Astrocyte of the hippocampus (primary cell): ENCODE data around the gene NMNAT1.
"Not testable (repeated sequence)": the region's sequence is repeated elsewhere in the genome, so short reads cannot be mapped to it uniquely, and the experiment has no call there.

ENCODE experiments used
- DNase-seq: peaks from one replicate; pipeline ENCODE4 v3.0.0; 2011; ENCODE audit warnings: low read depth, low spot score

Gene NMNAT1

GRCh38 chr1:9920606-9921005 lies 22.7 kb upstream of the NMNAT1 start:
- no peak for DNase-seq

GRCh38 chr1:9922342-9922741 lies 20.9 kb upstream of the NMNAT1 start:
- peak; percentile 36 for DNase-seq

GRCh38 chr1:9927259-9927658 lies 16.0 kb upstream of the NMNAT1 start:
- DNase-seq: no peak

DNA sequence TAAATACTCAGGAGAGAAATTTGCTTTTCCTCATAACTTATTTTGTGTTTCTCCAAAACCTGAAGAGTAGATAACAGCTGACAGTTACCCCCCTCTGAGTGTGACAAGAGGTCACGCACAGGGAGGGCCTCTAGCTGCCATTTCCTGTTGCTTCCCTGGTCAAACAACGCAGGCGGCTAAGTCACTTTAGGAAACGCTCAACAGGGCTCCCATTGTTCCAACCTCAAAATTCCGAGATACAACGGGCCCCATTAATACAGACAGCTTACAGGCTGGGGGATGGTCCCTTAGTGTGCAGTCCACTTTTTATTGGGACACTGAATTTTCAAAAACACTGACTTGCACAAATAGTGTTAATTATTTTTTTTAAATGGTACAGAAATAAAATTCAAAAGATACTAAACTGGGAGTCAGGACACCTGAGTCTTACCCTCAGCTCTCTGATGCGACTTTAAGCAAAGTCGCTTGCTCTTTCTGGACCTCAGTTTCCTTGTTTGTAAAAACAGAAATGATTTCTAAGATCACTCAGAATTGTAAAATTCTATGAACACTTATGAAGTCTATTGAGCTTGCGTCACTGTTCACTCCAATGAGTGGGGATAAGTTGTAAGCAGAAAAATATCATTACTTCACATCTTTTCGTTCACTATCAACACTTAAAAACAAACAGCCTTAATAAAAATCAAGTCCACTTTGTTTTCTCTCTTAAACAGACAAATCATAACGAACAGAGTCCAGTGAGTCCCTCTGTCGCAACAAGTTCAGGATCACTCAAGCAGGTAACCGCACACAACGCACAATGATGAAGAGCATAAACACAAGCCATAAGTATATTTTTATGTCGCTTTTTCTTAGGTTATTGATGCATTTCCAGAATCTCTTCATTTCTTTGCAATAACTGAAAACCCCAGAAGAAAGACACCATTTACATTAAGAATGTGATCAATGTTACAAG lies 13.6 kb upstream of the NMNAT1 start:
- no peak for DNase-seq

DNA sequence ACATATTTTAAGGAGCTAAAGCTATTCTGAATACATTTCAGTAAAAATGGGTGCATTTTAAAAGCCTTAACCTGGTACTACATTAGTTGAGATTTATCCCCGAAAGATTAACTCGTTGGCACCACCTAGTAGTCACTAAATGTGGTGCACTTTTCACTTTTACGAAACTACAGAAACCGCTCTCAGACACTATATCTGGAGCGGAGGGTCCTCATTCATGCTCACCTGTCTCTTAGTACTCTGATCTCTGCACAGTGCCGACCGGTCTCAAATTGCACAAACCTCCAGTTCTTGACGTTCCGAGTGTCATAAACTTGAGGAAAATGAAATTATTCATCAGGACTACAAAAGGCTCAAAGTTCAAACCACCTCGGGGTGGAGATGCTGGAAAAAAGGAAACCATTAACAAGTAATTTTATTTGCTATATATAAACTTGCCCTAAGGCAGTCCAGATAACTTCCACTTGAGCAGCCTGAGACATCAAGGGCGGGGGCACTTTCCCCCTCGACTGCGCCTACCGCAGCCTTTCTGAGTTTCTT lies 806 bp upstream of the NMNAT1 start:
- peak; percentile 78 for DNase-seq

GRCh38 chr1:9946315-9946714 lies 3.0 kb downstream of the NMNAT1 start:
- no peak for DNase-seq

DNA sequence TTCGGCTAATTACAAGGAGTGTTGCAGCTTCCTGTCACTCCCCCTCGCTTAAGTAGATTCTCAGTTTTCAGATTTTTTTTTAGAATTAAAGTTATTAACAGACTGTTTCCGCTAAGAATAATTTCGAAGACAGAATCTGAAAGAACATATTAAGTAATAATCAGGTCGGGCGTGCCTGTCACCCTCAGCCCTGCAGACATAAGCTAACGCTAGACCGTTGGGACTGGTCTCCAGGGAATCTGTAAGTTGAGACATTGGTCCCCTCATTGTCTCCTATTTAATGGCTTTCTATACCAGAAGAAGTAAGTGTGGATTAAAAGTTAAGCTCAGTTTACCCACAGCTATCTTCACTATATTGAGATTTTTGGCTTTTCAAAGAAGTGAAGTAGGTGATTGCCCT lies 14.5 kb downstream of the NMNAT1 start:
- DNase-seq: no peak

- DNase-seq: no peak
Observed at GRCh38 chr1:9960011-9960410, 16.7 kb downstream of the NMNAT1 start.

- peak; percentile 18 for DNase-seq
Observed at GRCh38 chr1:9960706-9961562, 17.7 kb downstream of the NMNAT1 start.

DNA sequence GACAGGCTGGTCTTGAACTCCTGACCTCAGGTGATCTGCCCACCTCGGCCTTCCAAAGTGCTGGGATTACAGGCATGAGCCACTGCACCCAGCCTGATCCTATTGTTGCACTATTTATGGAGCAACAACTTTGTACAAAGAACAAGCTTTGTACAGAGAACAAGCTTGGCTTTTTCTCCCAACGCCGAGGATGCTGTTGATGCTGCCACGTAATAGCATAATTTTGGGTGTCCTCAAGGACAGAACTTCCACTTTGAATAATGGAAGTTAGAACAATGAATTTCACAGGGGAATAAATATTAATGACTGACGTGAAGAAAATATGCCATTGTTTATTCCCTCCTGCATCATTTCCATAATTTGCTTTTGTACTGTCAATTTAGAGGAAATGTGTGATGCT lies 41.0 kb downstream of the NMNAT1 start:
- no peak for DNase-seq

DNA sequence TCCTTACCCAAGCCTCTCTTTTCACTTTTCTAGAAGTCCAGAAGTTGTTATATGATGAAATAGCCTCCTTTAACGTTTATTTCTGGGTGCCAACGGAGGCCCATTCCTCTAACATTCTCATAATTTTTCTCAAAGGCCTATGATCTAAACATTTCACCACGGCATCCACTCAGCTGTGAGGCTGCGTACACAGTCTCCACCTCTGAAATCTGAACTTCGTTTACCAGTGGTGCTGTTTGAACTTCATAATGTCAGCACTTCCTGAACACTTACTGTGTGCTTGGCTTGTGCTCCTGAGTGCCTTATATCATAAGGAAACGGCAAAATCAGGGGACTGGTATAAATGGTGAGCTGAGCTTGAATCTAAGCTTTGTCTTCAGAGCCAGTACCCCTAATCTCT lies 41.7 kb downstream of the NMNAT1 start:
- DNase-seq: no peak

DNA sequence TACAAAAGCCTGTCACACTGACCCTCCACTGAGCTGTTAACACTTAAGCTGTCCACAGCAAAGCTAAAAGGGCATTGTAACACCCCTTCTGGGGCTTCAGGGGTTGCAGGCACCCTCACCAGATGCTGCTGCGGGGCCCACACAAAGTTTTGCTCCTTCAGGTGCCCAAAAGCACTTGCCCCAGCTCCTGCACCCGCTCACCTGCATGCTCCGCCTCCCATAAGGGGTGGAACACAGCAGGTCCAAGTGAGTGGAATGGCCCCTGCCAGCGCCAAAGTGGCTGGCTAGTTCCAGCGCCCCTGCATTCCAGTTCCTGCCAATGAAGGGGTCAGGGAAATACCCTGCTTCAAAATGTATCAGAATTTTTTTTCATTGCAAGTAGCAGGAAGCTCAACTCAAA lies 46.5 kb downstream of the NMNAT1 start:
- DNase-seq: no peak

GRCh38 chr1:9990944-9991343 lies 47.7 kb downstream of the NMNAT1 start:
- no peak for DNase-seq

DNA sequence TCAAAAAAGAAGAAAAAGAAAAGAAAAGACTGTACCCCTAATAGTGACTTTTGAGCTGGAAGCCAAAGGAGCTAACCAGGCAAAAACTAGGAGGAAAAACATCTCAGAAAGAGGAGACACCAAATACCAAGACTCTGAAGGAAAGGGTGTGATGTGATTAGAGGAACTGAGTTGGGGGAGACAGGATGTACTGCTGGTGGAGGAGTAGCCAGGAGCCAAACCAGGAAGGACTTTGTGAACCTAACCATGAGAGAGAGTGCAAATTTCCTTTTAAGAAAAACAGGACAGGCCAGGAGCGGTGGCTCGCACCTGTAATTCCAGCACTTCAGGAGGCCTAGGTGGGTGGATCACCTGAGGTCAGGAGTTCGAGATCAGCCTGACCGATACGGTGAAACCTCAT lies 49.6 kb downstream of the NMNAT1 start:
- no peak for DNase-seq

GRCh38 chr1:9993561-9994075 lies 50.3 kb downstream of the NMNAT1 start:
- DNase-seq: no peak

GRCh38 chr1:9996624-9997582 lies 53.6 kb downstream of the NMNAT1 start, which contains the start of gene RBP7:
RBP7 (plus strand) TSS chr1:9997228; CDS start chr1:9997259, 31 bp downstream.
- DNase-seq: peak; percentile 30

GRCh38 chr1:10001016-10001665 lies 57.9 kb downstream of the NMNAT1 start:
- DNase-seq: peak; percentile 70

- DNase-seq: not testable (repeated sequence)
Observed at GRCh38 chr1:10005248-10005647, 62.0 kb downstream of the NMNAT1 start.

- DNase-seq: peak; percentile 34
Observed at GRCh38 chr1:10007169-10007568, 63.9 kb downstream of the NMNAT1 start.

GRCh38 chr1:10014016-10014415 lies 70.7 kb downstream of the NMNAT1 start:
- DNase-seq: no peak
